GM21423 (cell line): ENCODE data around the gene ACSS1.

Source experiments
- ATAC-seq: cut with Tn5 transposase; IDR thresholded peaks from one replicate; pipeline ENCODE4 v1.9.1; 2021; ENCODE audit warnings: mild to moderate bottlenecking, moderate library complexity; ENCODE audit not compliant: unreplicated experiment

The ACSS1 gene

DNA sequence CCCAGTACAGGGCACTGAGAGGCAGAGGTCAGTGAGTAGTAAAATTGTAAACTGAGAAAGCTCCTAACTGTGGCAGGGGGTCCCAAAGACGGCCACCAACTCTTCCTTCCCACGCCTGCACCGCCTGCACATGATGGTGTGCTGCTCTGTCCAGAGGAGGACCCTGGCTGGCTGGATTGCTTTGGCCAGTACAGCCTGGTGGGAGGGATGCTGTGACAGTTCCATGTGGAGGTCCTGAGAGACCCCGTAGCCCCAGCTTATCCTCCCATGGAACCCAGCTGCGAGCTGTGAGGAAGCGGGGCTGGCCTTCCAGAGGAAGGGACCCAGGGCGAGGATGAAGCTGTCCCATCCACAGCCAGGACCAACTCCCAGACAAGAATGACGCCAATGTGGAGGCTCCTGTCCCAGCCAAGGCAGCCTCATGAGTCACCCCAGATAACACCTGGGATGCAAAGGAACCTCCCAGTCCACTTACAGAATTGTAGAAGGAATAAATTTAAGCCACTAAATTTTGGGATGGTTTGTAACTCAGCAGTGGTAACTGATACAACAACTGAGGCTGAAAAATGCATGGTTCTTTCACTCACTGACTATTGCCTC lies 2.0 kb upstream of the ACSS1 start:
- no peak for ATAC-seq

DNA sequence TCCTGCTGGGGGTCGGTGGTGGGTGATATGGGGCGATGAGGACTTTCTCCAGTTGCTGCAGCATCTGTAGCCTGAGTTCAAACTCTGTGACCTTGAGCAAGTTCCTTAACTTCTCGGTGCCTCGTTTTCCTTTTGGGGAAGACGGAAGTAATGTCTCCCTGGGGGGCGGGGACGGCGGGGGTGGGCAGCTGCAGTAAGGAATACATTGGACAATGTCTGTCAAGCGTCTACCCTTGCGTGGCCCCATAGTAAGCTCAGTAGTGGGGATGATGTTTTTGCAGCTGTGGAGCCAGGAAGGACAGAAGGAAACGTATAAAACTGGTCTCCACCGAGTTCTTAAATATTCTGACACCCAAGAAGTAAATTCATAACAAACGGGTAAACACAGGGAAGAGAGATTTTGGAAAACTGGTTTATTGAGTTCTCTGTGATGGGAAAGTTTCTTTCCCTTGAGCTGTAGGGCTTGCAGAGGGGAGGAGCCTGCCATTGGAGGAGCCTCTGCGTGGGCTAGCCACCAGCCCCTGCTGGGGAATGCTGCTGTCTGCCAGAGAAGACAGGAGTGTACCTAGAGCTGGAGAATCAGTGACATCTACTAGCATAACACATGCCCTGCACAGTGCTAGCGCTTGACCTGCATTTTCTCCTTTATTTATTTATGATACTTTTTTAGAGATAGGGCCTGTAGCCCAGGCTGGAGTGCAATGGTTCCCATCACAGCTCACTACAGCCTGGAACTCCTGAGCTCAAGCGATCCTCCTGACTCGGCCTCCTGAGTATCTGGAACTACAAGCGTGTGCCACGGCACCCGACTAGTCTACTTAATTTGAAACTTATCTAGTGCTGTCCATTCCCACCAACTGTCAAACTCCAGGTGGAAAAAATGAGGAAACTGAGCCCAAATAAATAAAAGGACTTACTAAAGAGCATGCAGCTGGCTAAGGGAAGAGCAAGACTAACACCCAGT lies 1.2 kb upstream of the ACSS1 start:
- no peak for ATAC-seq

- peak; percentile 23 for ATAC-seq
Measured at GRCh38 chr20:25057234-25058050, 497 bp downstream of the ACSS1 start.

DNA sequence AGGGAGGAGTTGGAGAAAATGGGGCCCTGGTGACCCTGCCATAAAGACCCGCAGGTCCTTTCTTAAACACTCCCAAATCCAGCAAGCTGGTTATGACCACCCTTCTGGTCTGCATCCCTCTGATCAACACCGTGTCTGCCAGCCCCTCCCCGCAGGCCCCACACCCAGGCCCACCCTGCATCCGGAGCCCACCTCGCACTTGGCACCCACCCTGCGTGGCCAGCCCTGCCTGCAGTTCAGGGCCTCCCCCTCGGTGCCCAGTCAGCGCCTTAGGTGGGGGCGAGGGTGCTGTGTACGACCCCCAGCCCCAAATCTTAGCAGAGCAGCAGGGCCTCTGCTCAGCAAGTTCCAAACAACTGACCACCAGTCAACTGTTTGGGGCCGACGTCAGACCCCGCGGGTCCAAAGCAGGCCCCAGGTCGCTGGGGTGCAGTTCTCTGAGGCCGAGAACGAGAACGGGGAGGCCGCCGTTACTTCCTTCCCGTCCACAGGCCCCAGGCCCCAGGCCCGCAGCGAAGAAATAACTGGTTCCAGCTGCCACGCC lies 1.2 kb downstream of the ACSS1 start:
- peak; percentile 25 for ATAC-seq

DNA sequence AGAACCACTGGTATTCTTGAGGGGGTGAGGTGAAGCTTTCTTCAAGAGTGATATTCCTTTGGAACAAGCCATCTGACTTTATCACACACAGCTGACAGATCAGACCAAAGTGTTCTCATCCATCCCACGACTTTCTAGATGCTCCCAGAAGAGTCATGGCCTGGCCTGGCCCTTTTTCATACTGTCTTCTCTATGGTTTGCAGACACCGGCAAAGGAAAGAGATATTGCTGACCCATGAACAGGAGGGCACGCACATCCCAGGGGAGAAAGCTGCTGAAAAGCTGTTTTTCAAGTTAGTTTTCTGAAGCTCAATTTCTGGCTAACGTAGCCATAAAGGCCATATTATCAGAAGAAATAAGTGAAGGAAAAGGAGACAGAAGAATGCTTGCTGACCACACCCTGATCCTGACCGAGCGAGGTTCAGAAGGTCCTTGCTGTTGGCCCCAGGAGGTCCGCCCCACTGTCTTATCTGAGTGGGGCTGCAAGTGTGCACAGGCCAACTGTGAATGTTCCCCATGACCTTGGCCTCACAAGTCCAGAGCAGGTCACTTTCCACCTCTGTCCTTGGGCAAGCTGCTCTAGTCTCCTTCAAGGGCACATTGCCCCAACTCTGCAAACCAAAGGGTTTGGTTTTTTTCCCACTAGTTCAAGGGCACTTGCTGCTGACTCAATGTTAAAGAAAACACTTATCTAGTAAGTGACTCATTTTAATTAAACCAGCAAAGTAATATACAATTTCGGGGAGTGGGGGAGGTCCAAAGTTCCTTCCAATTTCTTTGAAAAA lies 2.0 kb downstream of the ACSS1 start:
- ATAC-seq, result no peak

DNA sequence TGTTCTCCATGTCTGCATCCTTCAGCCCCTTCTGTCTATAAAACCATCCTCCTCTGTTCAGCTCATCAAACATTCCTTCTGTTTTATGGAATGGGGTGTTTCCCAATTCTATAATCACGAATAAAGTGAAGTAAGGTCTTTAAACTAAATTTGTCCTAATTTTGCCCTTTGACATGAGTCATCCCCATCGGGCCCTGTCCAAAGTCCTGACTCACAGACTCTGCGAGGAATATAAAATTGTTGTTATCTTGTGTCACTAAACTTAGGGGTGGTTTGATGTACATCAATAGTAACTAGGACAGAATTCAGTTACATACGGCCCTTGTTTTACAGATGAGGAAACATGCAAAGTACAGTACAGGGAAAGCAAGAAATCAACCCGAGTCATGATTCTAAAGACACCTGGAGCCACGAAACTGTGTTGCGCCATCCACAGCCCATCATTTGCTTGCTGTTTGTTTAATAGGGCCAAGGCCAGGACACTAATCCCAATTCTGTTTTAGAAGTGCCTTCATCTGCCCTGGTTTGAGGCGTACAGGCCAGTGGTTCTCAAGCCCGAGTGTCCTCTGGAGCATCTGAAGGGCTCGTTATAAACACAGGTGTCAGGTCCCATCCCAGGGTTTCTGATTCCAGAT lies 2.8 kb downstream of the ACSS1 start:
- no peak for ATAC-seq

DNA sequence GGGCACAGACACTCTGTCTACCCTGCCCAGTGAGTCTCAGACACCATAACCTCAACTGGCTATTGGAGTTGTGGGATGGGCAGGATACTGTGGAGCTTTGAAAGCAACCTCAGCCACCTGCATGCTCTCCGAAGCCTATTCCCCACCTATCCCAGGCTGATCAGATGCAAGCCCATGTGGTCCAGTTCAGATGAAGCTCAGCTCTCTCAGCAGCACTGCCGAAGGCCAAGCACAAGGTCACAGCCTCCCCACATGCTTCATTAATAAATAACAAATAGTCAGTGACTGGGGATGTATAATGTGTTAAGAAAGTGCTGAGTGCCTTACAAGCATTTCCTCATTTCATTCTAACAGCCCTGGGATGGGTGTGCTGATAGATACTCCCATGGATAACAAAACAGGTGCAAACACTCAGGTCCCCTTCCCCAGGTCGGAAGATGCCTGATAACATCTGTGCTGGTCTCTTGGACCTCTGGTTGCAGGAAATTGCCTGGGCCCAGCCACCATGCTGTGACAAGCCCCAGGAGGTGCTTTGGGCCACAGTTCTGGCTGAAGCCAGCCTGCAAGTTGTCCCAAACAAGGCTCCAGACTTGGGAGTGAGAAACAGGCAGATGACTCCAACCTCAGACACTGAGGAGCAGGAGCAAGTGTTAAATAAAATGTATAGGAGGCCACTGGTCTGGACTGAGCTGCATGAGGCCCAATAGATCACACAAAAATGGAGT lies 3.7 kb downstream of the ACSS1 start:
- peak; percentile 21 for ATAC-seq

- no peak for ATAC-seq
Measured at GRCh38 chr20:25053255-25054031, 4.5 kb downstream of the ACSS1 start.

DNA sequence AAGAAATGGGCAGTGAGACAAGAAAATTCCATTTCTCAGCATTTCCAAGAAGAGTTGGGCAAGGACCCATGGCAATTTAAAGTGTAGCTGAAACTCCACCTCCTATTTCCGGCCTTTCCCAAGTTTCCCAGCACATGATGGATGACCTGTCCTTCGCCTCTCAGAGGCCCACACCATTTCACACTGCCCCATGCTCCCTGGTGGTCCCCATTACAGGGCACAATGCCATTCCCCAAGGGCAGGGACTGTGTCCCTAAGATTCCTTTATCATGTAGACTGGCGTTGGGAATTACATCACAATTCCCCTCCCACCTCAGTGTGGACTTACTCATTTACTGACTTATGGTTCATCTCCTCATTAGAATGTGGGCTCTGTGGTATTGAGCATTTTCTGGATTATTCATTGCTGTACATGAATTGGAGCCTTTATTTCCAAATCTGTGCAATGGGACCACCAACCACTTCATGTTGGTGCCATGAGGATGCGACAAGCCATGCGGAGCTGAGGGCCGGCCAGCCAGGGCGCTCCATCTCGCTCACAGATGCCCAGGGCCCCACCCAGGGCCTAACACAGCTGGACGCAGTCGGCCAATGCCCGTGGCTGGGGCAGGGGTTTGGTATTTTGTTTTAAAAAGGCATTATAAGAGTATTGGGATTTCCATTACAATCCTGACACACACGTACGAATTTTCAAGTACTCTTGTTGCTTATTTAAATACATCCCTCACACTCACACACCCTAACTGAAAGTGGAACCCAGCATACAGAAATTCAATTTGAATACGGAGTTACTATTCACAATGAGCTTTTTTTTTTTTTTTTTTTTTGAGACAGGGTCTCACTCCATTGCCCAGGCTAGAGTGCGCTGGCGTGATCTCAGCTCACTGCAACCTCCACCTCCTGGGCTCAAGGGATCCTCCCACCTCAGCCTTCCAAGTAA lies 5.4 kb downstream of the ACSS1 start:
- ATAC-seq, result no peak

GRCh38 chr20:25051386-25052155 lies 6.4 kb downstream of the ACSS1 start:
- ATAC-seq, result no peak

DNA sequence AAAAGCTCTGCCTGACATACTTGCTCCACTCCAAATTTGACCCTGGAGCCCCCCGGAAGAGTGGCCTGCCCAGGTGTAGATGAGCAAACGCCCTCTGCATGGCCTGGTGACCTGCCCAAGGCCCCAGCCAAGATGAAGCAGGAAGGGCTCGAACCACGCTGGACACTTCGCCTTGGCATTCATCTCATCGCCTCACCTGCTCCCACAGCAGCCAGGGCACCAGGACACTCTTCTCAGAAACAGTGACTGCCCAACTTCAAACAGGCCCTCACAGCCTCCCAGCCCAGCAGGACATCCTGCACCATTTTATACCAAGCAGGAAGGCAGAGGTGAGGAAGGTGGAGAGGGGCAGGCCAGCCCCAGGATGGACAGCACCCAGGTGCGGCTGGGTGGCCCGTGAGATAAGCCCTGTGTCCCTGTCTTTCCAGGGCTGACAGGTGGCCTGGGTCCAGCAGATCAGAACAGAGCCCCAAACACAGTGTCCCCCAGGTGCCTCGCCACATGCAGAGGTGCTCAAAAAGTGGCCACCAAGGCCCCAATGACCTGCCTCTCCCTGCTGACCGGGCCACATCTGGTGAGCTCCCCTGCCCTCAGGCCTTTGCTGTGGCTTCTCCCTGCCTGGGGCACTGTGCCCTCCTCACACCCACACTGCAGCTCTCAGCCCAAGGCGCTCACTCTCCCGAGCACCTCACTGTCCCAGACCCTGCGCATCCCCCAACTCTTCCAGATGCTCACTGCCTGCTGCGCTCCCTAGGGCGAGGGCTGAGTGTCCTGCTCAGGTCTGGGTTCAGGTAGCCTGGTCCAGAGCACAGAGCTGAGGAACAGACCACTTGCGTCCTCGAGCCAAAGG lies 7.2 kb downstream of the ACSS1 start:
- ATAC-seq, result no peak

- no peak for ATAC-seq
Measured at GRCh38 chr20:25050082-25050481, 7.9 kb downstream of the ACSS1 start.

GRCh38 chr20:25049261-25050060 lies 8.5 kb downstream of the ACSS1 start:
- ATAC-seq, result no peak

DNA sequence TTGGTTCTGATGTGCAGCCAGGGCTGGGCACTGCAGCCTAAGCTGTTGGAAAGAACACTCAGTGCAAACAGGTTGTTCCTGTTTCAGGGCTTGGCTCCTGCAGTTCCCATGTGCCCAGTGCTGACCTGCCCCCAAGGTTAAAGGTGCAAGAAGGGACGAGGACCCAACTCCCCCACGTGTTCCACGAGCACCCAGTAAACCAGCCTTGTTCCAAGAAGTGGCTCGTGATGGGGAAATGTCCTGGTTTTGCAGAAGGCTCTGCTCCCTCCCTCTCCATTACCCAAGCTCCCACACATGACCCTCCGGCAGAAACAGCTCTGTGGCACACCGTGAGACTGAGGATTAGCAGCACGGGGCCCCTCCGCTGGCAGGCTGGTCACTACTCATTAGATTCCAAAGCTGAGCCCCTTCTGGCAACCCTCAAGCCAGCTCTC lies 9.4 kb downstream of the ACSS1 start:
- ATAC-seq, result no peak

DNA sequence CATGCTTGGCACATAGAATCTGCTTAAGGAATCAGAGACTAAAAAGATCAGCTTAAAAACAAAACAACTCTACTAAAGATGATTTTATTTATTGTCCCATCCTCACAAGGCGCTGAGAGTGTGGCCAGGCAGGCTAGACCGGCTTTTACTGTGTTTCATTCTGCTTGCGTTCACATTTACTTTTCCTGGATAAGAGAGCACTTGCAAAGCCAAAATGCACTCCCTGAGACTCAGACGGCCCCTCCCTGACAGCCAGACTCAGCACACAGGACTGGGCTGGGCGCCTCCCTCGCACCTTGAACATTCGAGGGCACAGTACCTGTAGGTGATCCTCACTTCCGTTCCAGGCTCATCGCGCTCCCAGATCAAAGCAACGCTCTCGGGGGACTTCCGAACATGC lies 10.2 kb downstream of the ACSS1 start:
- no peak for ATAC-seq
